K562 (cell line): ENCODE measurements around the gene MAST4. TPM values are rescaled to one million over a fixed set of nuclear protein-coding genes. Genes with fewer than 3 reads are reported as not detected.
A peak's percentile ranks its signal among the peaks of the same experiment; 100 is the strongest.

Source experiments
- ATF7 ChIP-seq: fragments of 450-650 bp; IDR thresholded peaks from 2 replicates; pipeline ENCODE4 v1.7.1; 2014; ENCODE audit warnings: mild to moderate bottlenecking, moderate library complexity
- CCNT2 ChIP-seq: IDR thresholded peaks from 2 replicates; pipeline ENCODE4 v1.6.1; 2011; ENCODE audit warnings: borderline replicate concordance, low read depth, mild to moderate bottlenecking, moderate library complexity, mixed read lengths, low read length; ENCODE audit not compliant: insufficient read length; ENCODE audit errors: extremely low read depth
- CEBPB ChIP-seq: fragments of 450-650 bp; IDR thresholded peaks from 2 replicates; pipeline ENCODE4 v1.6.1; 2016; ENCODE audit warnings: missing genetic modification characterization, missing compliant biosample characterization
- FOXJ2 ChIP-seq: fragments of 200-800 bp; sonication (Bioruptor generic); IDR thresholded peaks from 2 replicates; pipeline ENCODE4 v1.6.1; 2016; ENCODE audit warnings: missing genetic modification characterization, missing compliant biosample characterization
- GATA2 ChIP-seq: sonication (generic); formaldehyde crosslinking; IDR thresholded peaks from 2 replicates; pipeline ENCODE4 v1.4.0; 2020; ENCODE audit warnings: mild to moderate bottlenecking, missing genetic modification reagents
- HDGF ChIP-seq: fragments of 450-650 bp; IDR thresholded peaks from 2 replicates; pipeline ENCODE4 v1.6.1; 2016
- POLR2A ChIP-seq: fragments of 450-650 bp; conservative IDR thresholded peaks from 2 replicates; pipeline ENCODE4 v1.6.1; 2016
- WHSC1 ChIP-seq: IDR thresholded peaks from one replicate; pipeline ENCODE4 v1.6.1; 2012; ENCODE audit warnings: low read length, control low read depth, inconsistent platforms
- ZNF175 ChIP-seq: fragments of 200-800 bp; sonication (Bioruptor generic); IDR thresholded peaks from 2 replicates; pipeline ENCODE4 v1.6.1; 2016; ENCODE audit warnings: low read depth, mild to moderate bottlenecking, missing genetic modification characterization, missing compliant biosample characterization
- polyA plus RNA-seq, 8 experiments: library from polyadenylated mRNA; depleted of rRNA in 4 of 8; stranded (reverse) in 5 of 8; unstranded in 3 of 8; fragments of >200 nt; fragmentation: Nextera tagmentation in 2 of 8; fragmentation: Illumina TruSeq in 1 of 8; extraction: Ambion mirVana in 2 of 8; extraction: Trizol in 1 of 8; gene quantifications; 2 replicates each; pipeline versions ENCODE4 v1.2.1 to v1.2.3, GENCODE V29; 2011 to 2014; ENCODE audit warnings: inconsistent platforms in 1 of 8, missing spikeins in 1 of 8
- total RNA-seq, 7 experiments: library from RNA; depleted of rRNA in 6 of 7; stranded (reverse); fragments of >200 nt in 6 of 7; fragmentation: Illumina TruSeq in 2 of 7; extraction: Trizol in 2 of 7; gene quantifications; 2 replicates each; pipeline versions ENCODE4 v1.2.1 to v1.2.3, GENCODE V29; 2011 to 2021; ENCODE audit warnings: low replicate concordance in 1 of 7
- TF ChIP-seq, protein P1 (sequence below): fragments of 250-450 bp; sonication (Bioruptor Pico); IDR thresholded peaks from 2 replicates; pipeline ENCODE4 v1.8.0; 2021; ENCODE audit warnings: moderate library complexity, mild to moderate bottlenecking, inconsistent platforms
- TF ChIP-seq, protein P2 (sequence below): fragments of 450-650 bp; IDR thresholded peaks from one replicate; pipeline ENCODE4 v1.6.1; 2018; ENCODE audit warnings: mild to moderate bottlenecking, moderate library complexity; ENCODE audit not compliant: partially characterized antibody
- TF ChIP-seq, protein P3 (sequence below), 2 experiments: fragments of 450-650 bp in 1 of 2; sonication (generic) in 1 of 2; formaldehyde crosslinking in 1 of 2; IDR thresholded peaks in 1 of 2; conservative IDR thresholded peaks in 1 of 2; 2 replicates each; pipeline versions ENCODE4 v1.6.1 to v1.8.1; 2016 to 2023; ENCODE audit warnings: mild to moderate bottlenecking in 2 of 2, moderate library complexity in 2 of 2, inconsistent platforms in 1 of 2, missing genetic modification reagents in 1 of 2
- TF ChIP-seq, protein P4 (sequence below): fragments of 250-450 bp; sonication (Bioruptor Pico); IDR thresholded peaks from 2 replicates; pipeline ENCODE4 v1.8.0; 2021; ENCODE audit warnings: mild to moderate bottlenecking, moderate library complexity
- TF ChIP-seq, protein P5 (sequence below): fragments of 250-450 bp; sonication (Bioruptor Pico); IDR thresholded peaks from 2 replicates; pipeline ENCODE4 v1.8.0; 2021; ENCODE audit warnings: moderate library complexity, mild to moderate bottlenecking, inconsistent platforms
- TF ChIP-seq, protein P6 (sequence below): fragments of 450-650 bp; formaldehyde crosslinking; IDR thresholded peaks from 2 replicates; pipeline ENCODE4 v1.4.0; 2020; ENCODE audit warnings: mild to moderate bottlenecking, mixed read lengths

MAST4 gene
- total and polyA plus RNA-seq, 9 of the 15 experiments (the other 6 are each of a cell fraction or from before 2014, with no cell fraction given), result 0.88 to 10.1 (median 5.2) TPM

DNA sequence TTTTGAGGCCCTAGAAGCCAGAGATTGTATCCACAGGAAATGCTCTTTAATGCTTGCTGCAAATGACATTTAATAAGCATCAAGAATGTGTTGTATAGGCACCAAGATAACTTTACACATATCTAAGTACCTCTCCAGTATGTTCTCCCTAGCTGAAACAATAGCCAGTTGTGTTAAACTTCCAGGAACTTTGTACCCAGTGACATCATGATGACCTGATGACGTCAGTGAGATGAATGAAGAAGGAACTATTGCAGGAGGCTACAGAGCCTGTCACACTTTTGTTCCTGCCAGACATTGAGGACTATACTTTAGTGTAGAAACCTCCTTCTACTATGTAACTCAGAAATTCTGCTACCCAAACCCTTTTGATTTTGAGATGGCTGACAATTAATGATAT lies 470.6 kb downstream of the MAST4 start (continued):
- TF ChIP-seq, protein P1, sequence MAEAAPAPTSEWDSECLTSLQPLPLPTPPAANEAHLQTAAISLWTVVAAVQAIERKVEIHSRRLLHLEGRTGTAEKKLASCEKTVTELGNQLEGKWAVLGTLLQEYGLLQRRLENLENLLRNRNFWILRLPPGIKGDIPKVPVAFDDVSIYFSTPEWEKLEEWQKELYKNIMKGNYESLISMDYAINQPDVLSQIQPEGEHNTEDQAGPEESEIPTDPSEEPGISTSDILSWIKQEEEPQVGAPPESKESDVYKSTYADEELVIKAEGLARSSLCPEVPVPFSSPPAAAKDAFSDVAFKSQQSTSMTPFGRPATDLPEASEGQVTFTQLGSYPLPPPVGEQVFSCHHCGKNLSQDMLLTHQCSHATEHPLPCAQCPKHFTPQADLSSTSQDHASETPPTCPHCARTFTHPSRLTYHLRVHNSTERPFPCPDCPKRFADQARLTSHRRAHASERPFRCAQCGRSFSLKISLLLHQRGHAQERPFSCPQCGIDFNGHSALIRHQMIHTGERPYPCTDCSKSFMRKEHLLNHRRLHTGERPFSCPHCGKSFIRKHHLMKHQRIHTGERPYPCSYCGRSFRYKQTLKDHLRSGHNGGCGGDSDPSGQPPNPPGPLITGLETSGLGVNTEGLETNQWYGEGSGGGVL, result no peak
- TF ChIP-seq HDGF, result no peak
- TF ChIP-seq ATF7, result peak; percentile 72; the same call in 1 of the 2 replicates
- no peak for TF ChIP-seq CEBPB (tag)
- no peak for TF ChIP-seq WHSC1
- TF ChIP-seq, protein P2, sequence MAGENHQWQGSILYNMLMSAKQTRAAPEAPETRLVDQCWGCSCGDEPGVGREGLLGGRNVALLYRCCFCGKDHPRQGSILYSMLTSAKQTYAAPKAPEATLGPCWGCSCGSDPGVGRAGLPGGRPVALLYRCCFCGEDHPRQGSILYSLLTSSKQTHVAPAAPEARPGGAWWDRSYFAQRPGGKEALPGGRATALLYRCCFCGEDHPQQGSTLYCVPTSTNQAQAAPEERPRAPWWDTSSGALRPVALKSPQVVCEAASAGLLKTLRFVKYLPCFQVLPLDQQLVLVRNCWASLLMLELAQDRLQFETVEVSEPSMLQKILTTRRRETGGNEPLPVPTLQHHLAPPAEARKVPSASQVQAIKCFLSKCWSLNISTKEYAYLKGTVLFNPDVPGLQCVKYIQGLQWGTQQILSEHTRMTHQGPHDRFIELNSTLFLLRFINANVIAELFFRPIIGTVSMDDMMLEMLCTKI, result no peak
- no peak for TF ChIP-seq ZNF175 (CRISPR knock-in tag)
- TF ChIP-seq, protein P3, sequence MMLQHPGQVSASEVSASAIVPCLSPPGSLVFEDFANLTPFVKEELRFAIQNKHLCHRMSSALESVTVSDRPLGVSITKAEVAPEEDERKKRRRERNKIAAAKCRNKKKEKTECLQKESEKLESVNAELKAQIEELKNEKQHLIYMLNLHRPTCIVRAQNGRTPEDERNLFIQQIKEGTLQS (IDR thresholded peaks at IDR 0.05), result peak; percentile 80
- TF ChIP-seq, protein P3 (CRISPR knock-in tag; conservative IDR thresholded peaks at IDR 0.05), result no peak
- no peak for TF ChIP-seq CCNT2
- TF ChIP-seq, protein P4, sequence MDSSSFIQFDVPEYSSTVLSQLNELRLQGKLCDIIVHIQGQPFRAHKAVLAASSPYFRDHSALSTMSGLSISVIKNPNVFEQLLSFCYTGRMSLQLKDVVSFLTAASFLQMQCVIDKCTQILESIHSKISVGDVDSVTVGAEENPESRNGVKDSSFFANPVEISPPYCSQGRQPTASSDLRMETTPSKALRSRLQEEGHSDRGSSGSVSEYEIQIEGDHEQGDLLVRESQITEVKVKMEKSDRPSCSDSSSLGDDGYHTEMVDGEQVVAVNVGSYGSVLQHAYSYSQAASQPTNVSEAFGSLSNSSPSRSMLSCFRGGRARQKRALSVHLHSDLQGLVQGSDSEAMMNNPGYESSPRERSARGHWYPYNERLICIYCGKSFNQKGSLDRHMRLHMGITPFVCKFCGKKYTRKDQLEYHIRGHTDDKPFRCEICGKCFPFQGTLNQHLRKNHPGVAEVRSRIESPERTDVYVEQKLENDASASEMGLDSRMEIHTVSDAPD, result no peak
- TF ChIP-seq, protein P5, sequence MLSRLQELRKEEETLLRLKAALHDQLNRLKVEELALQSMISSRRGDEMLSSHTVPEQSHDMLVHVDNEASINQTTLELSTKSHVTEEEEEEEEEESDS (CRISPR knock-in tag), result no peak
- TF ChIP-seq, protein P6, sequence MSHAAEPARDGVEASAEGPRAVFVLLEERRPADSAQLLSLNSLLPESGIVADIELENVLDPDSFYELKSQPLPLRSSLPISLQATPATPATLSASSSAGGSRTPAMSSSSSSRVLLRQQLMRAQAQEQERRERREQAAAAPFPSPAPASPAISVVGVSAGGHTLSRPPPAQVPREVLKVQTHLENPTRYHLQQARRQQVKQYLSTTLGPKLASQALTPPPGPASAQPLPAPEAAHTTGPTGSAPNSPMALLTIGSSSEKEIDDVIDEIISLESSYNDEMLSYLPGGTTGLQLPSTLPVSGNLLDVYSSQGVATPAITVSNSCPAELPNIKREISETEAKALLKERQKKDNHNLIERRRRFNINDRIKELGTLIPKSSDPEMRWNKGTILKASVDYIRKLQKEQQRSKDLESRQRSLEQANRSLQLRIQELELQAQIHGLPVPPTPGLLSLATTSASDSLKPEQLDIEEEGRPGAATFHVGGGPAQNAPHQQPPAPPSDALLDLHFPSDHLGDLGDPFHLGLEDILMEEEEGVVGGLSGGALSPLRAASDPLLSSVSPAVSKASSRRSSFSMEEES (CRISPR knock-in tag), result no peak
- TF ChIP-seq POLR2A, result no peak
- no peak for TF ChIP-seq GATA2 (CRISPR knock-in tag)
- no peak for TF ChIP-seq FOXJ2 (tag)
